Suprapubic skin (tissue), 4 donors: ENCODE data around the gene PRICKLE2.

Source experiments
- POLR2A ChIP-seq, 2 donors: fragments of 450-650 bp; IDR thresholded peaks; one replicate each; pipeline ENCODE4 v1.6.1; 2017; ENCODE audit warnings: antibody characterized with exemption in 2 of 2, mild to moderate bottlenecking in 2 of 2, moderate library complexity in 2 of 2
- POLR2AphosphoS5 ChIP-seq, 3 donors: sonication (generic); formaldehyde crosslinking; IDR thresholded peaks; one replicate each; pipeline ENCODE4 v1.6.1; 2017; ENCODE audit warnings: antibody characterized with exemption in 3 of 3
- TF ChIP-seq, protein P1 (sequence below), 2 donors: fragments of 200-600 bp in 1 of 2; fragments of 450-650 bp in 1 of 2; sonication (generic) in 1 of 2; IDR thresholded peaks; one replicate each; pipeline ENCODE4 v1.5.1; 2016 to 2019; ENCODE audit warnings: antibody characterized with exemption in 2 of 2, mild to moderate bottlenecking in 1 of 2, moderate library complexity in 1 of 2

DNA sequence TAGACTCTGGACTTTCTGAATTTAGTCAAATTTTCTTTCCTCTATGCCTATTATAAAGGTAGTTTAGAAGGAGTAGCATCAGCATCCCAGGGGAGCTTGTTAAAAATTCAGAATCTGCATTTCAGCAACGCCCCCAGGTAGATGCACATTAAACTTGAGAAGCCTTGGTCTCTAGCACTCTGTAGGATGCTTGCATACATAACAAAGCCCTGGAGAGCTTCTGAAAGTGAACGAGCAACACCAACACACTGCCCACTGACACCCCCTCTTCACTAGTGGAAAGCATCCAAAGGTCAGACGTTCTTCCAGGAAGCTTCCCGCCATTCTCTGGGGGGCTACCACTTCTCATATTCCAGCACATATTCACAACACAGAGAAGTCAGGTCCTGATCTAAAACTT is 6.5 kb downstream of the PRICKLE2 start:
- TF ChIP-seq, protein P1, sequence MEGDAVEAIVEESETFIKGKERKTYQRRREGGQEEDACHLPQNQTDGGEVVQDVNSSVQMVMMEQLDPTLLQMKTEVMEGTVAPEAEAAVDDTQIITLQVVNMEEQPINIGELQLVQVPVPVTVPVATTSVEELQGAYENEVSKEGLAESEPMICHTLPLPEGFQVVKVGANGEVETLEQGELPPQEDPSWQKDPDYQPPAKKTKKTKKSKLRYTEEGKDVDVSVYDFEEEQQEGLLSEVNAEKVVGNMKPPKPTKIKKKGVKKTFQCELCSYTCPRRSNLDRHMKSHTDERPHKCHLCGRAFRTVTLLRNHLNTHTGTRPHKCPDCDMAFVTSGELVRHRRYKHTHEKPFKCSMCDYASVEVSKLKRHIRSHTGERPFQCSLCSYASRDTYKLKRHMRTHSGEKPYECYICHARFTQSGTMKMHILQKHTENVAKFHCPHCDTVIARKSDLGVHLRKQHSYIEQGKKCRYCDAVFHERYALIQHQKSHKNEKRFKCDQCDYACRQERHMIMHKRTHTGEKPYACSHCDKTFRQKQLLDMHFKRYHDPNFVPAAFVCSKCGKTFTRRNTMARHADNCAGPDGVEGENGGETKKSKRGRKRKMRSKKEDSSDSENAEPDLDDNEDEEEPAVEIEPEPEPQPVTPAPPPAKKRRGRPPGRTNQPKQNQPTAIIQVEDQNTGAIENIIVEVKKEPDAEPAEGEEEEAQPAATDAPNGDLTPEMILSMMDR (IDR thresholded peaks at IDR 0.05) = no peak
- no peak for TF ChIP-seq POLR2AphosphoS5 (IDR thresholded peaks at IDR 0.05)
- TF ChIP-seq POLR2A (IDR thresholded peaks at IDR 0.05) = no peak
